ENCODE measurements around the gene RABGAP1. TPM values are rescaled to one million over a fixed set of nuclear protein-coding genes. Genes with fewer than 3 reads are reported as not detected.

Gene RABGAP1
- total RNA-seq, 4 donors from 2014 or later, result 38.3 to 78.3 (median 48.5) TPM

- no peak for TF ChIP-seq CTCF (IDR thresholded peaks at IDR 0.05)
- DNase-seq (ENCODE audit: low spot score), result no peak
- no peak for ATAC-seq (ENCODE audit: low FRiP score)
Measured at GRCh38 chr9:123085916-123086315, 145.1 kb downstream of the RABGAP1 start.

GRCh38 chr9:123087359-123087888 is 146.6 kb downstream of the RABGAP1 start:
- no peak for TF ChIP-seq CTCF (IDR thresholded peaks at IDR 0.05)
- ATAC-seq (ENCODE audit: low FRiP score) (no peak), DNase-seq (ENCODE audit: low spot score) (no peak)

DNA sequence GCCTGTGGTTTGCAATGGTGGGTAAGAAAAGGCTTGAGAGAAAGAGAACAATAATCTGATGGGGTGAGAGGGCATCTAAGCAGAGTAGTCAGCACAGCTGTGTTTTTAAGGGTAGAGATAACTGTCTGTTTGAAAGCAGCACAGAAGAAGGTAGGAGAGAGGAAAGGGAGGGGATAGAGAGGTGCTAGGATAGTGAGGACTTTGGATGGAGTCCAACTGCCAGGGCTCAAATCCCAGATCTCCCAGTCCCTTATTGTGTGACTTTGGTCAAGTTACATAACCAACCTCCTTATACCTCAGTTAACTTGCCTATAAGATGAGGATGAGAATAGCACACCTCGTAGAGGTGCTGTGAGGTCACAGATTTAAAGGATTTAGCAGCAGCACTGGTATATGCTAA is 148.2 kb downstream of the RABGAP1 start:
- ATAC-seq (ENCODE audit: low FRiP score) (no peak), DNase-seq (ENCODE audit: low spot score) (no peak)
- TF ChIP-seq CTCF (IDR thresholded peaks at IDR 0.05), result no peak

DNA sequence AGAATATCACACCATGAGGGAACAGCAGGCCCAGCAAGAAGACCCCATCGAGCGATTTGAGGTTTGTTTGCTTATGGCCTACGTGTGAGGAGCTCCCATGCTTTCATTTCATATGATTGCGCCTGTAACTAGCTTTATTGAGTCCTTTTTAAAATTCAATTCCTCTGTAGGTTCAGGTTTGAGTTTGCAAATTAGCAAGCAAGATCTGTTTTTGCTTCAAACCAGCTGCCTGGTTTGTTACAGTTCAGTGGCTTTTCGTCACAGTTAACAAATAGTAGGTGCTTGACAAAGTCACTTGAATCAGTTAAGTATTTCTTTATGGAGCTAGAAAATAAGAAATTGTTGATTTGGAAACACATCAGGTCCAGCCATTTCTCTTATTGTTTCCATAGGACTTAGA is 149.0 kb downstream of the RABGAP1 start:
- TF ChIP-seq CTCF (IDR thresholded peaks at IDR 0.05), result no peak
- DNase-seq (ENCODE audit: low spot score), result no peak
- ATAC-seq (ENCODE audit: low FRiP score), result no peak

DNA sequence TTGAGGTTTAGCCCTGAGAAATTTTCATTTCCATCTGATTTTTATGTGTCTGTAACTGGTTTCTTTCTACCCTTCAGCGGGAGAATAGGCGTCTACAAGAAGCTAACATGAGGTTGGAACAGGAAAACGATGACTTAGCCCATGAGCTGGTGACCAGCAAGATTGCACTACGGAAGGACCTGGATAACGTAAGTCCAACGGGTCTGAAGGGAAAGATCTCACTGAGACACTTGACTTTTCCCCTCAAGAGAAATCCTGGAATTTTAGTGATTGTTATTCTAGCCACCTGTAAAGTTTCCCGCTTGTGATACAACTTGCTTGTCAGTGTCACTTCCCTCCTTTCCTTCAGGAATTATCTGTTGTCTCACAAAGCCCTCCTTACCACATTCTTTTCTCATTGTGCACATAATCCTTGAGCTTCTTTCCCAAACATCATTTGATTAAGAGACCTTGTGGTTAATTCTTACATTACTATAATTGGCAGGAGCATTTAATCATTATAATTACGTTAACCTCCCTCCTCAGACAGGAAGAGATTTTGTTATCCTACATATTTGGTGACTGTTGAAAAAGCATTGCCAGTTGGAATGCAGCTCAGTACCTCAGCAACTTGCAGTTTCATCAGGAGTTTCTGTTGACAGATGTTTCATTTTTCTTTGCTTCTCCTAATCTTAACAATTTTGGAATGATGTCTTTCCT is 149.5 kb downstream of the RABGAP1 start:
- ATAC-seq (ENCODE audit: low FRiP score) (no peak), DNase-seq (ENCODE audit: low spot score) (no peak)
- no peak for TF ChIP-seq CTCF (IDR thresholded peaks at IDR 0.05)

- TF ChIP-seq CTCF (IDR thresholded peaks at IDR 0.05), result no peak
- ATAC-seq (ENCODE audit: low FRiP score), result no peak
Measured at GRCh38 chr9:123090956-123091355, 150.1 kb downstream of the RABGAP1 start.

DNA sequence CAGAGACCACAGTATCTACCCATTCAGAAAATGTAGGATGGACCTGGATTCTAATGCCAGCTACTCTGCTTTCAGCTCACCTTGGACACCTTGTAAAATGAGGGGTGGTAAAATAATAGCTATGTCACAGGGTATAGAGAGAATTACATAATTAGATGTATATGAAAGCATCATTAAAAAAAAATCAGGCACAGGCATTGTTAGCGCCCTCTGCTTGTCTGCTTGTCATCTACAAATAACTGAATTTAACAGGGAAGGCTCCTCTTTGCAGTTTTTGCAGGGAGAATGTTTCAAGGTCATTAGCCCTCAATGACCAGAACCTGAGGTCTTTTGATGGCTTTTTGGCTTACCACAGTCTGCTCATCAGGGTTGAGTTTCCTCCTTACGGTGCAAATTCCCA is 150.6 kb downstream of the RABGAP1 start:
- no peak for ATAC-seq (ENCODE audit: low FRiP score)
- no peak for TF ChIP-seq CTCF (IDR thresholded peaks at IDR 0.05)
- no peak for DNase-seq (ENCODE audit: low spot score)

More at GRCh38 chr9:123090956-123091355, 150.1 kb downstream of the RABGAP1 start:
- no peak for DNase-seq (ENCODE audit: low spot score)
